ENCODE data around the gene CFB.
"Not testable (repeated sequence)": the region's sequence is repeated elsewhere in the genome, so short reads cannot be mapped to it uniquely, and the experiment has no call there.

Gene CFB

GRCh38 chr6:31906122-31906521 is 39.8 kb upstream of the CFB start:
- no peak overlapping the region for H3K4me3 ChIP-seq (ENCODE audit: low read depth, low read length)
- no peak for DNase-seq (ENCODE audit: low read depth)
- TF ChIP-seq CTCF (IDR thresholded peaks at IDR 0.05; ENCODE audit: control insufficient read depth, extremely low read depth, insufficient read depth), result no peak

DNA sequence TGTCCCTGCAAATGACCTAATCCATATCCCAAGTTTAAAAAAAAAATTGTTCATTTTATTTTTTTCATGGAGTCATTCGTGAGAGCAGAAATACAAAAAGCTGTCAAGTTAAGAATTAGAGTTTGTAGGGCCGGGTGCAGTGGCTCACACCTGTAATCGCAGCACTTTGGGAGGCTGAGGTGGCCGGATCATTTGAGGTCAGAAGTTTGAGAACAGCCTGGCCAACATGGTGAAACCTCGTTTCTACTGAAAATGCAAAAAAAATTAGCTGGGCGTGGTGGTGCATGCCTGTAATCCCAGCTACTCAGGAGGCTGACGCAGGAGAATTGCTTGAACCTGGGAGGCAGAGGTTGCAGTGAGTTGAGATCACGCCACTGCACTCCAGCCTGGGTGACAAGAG is 39.2 kb upstream of the CFB start:
- DNase-seq (ENCODE audit: low read depth); H3K4me3 ChIP-seq (ENCODE audit: low read depth, low read length): not testable (repeated sequence)

- DNase-seq (ENCODE audit: low read depth), result no peak
- no peak overlapping the region for H3K4me3 ChIP-seq (ENCODE audit: low read depth, low read length)
- no peak for TF ChIP-seq CTCF (IDR thresholded peaks at IDR 0.05; ENCODE audit: control insufficient read depth, extremely low read depth, insufficient read depth)
Observed at GRCh38 chr6:31907158-31907813, 38.6 kb upstream of the CFB start.

DNA sequence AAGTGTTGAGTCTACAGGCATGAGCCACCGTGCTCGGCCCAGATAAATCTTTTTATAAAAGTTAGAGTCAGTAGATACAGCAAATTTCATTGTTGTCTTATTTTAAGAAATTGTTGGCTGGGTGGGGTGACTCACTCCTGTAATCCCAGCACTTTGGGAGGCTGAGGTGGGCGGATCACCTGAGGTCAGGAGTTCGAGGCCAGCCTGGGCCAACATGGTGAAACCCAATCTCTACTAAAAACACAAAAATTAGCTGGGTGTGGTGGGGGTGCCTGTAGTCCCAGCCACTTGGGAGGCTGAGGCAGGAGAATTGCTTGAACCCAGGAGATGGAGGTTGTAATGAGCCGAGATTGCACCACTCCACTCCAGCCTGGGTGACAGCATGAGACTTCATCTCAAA is 37.6 kb upstream of the CFB start:
- not testable (repeated sequence) for DNase-seq (ENCODE audit: low read depth); H3K4me3 ChIP-seq (ENCODE audit: low read depth, low read length)

- H3K4me3 ChIP-seq (ENCODE audit: low read depth, low read length), result no peak overlapping the region
- DNase-seq (ENCODE audit: low read depth), result no peak
- TF ChIP-seq CTCF (IDR thresholded peaks at IDR 0.05; ENCODE audit: control insufficient read depth, extremely low read depth, insufficient read depth), result no peak
Observed at GRCh38 chr6:31908791-31909190, 37.1 kb upstream of the CFB start.

DNA sequence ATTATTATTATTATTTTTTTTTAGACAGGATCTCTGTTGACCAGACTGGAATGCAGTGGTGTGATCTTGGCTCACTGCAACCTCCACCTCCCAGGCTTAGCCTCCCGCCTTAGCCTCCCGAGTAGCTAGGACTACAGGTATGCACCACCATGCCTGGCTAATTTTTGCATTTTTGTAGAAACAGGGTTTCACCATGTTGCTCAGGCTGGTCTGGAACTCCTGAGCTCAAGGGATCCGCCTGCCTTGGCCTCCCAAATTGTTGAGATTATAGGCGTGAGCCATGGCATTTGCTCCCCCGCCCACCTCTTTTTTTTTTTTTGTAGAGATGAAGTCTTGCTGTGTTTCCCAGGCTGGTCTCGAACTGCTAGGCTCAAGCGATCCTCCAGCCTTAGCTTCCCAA is 36.6 kb upstream of the CFB start:
- not testable (repeated sequence) for DNase-seq (ENCODE audit: low read depth); H3K4me3 ChIP-seq (ENCODE audit: low read depth, low read length)

- H3K4me3 ChIP-seq (ENCODE audit: low read depth, low read length), result no peak overlapping the region
- no peak for DNase-seq (ENCODE audit: low read depth)
- no peak for TF ChIP-seq CTCF (IDR thresholded peaks at IDR 0.05; ENCODE audit: control insufficient read depth, extremely low read depth, insufficient read depth)
Observed at GRCh38 chr6:31911826-31912585, 33.9 kb upstream of the CFB start.

GRCh38 chr6:31915351-31915750 is 30.5 kb upstream of the CFB start:
- no peak for TF ChIP-seq CTCF (IDR thresholded peaks at IDR 0.05; ENCODE audit: control insufficient read depth, extremely low read depth, insufficient read depth)
- H3K4me3 ChIP-seq (ENCODE audit: low read depth, low read length), result no peak overlapping the region
- no peak for DNase-seq (ENCODE audit: low read depth)

All from LNCaP clone FGC (cell line).